GM12878 (cell line): ENCODE data around the gene MAOA. TPM values are rescaled to one million over a fixed set of nuclear protein-coding genes. Genes with fewer than 3 reads are reported as not detected.
A peak's percentile ranks its signal among the peaks of the same experiment; 100 is the strongest.

ENCODE experiments used
- ATAC-seq: fragments of 200-7000 bp; cut with Tn5 transposase; 3 replicates; pipeline ENCODE4 v1.9.1; 2020; ENCODE audit warnings: mild to moderate bottlenecking, moderate library complexity
- BruUV-seq: library from RNA; stranded (reverse); fragments of 400-500 nt; replicated peaks from 2 replicates; lab custom pipeline; 2021; lab: Mats Ljungman, UMichigan
- CTCF ChIA-PET: fragments of 300-600 bp; sonication (Branson Sonifier 250); formaldehyde crosslinking; extraction: SDS; loops from one replicate; lab custom pipeline; 2021; ENCODE audit warnings: inconsistent platforms; lab: Yijun Ruan, JAX
- POLR2A ChIA-PET: fragments of 350-600 bp; formaldehyde crosslinking; extraction: SDS; loops from one replicate; lab custom pipeline; 2021; ENCODE audit warnings: inconsistent platforms; lab: Charles Lee
- RAD21 ChIA-PET: fragments of 300-600 bp; sonication (Branson Sonifier 250); formaldehyde crosslinking; loops from one replicate; lab custom pipeline; 2023; ENCODE audit warnings: antibody characterized with exemption; ENCODE audit not compliant: unreplicated experiment; lab: Charles Lee
- SMC1A ChIA-PET: fragments of 300-600 bp; sonication (Branson Sonifier 250); formaldehyde crosslinking; loops from one replicate; lab custom pipeline; 2023; ENCODE audit not compliant: unreplicated experiment, uncharacterized antibody; lab: Charles Lee
- DNase-seq: peaks from one replicate; pipeline ENCODE4 v3.0.0-alpha.2; 2011; ENCODE audit warnings: low read depth, low spot score
- FAIRE-seq: peaks from 3 replicates; lab custom pipeline; 2011; peaks lifted over from hg19 to GRCh38; lab: Jason Lieb, UNC
- H2AFZ ChIP-seq: 2 replicates; pipeline ENCODE4 v1.6.0; 2011; ENCODE audit warnings: low read depth, low read length, control low read depth; ENCODE audit not compliant: control insufficient read depth
- H3K27ac ChIP-seq: 2 replicates; pipeline ENCODE4 v1.5.1; 2011; ENCODE audit warnings: control low read depth; ENCODE audit not compliant: control insufficient read depth, insufficient read depth
- H3K27me3 ChIP-seq, 2 experiments: replicated peaks in 1 of 2; 2 replicates each; pipeline versions ENCODE4 v1.6.0 to v1.6.1; 2011; ENCODE audit warnings: low read length in 1 of 2; ENCODE audit not compliant: control insufficient read depth in 2 of 2, insufficient read depth in 2 of 2
- H3K36me3 ChIP-seq, 2 experiments: 2 replicates each; pipeline ENCODE4 v1.5.1; 2011; ENCODE audit warnings: low read length in 1 of 2; ENCODE audit not compliant: control insufficient read depth in 2 of 2, insufficient read depth in 2 of 2
- H3K4me1 ChIP-seq: 2 replicates; pipeline ENCODE4 v1.6.1; 2011; ENCODE audit warnings: mild to moderate bottlenecking, low read length, moderate library complexity, mixed read lengths; ENCODE audit not compliant: control insufficient read depth, insufficient read depth
- H3K4me2 ChIP-seq: 2 replicates; pipeline ENCODE4 v1.6.0; 2011; ENCODE audit warnings: control low read depth; ENCODE audit not compliant: control insufficient read depth, insufficient read depth
- H3K4me3 ChIP-seq: fragments of 200-600 bp; sonication (generic); 2 replicates; pipeline ENCODE4 v1.5.1; 2016
- H3K79me2 ChIP-seq: 2 replicates; pipeline ENCODE4 v1.6.0; 2011; ENCODE audit warnings: low read length; ENCODE audit not compliant: control insufficient read depth, insufficient read depth
- H3K9ac ChIP-seq: 2 replicates; pipeline ENCODE4 v1.8.0; 2011; ENCODE audit warnings: low read length, control low read depth, mixed read lengths; ENCODE audit not compliant: control insufficient read depth, insufficient read depth
- H3K9me3 ChIP-seq: replicated peaks from 3 replicates; pipeline ENCODE4 v1.5.1; 2011; ENCODE audit warnings: mild to moderate bottlenecking, low read length; ENCODE audit not compliant: control insufficient read depth, insufficient read depth
- H4K20me1 ChIP-seq: 2 replicates; pipeline ENCODE4 v1.6.0; 2011; ENCODE audit not compliant: control insufficient read depth, insufficient read depth
- CTCF ChIP-seq, 3 experiments: IDR thresholded peaks in 2 of 3; conservative IDR thresholded peaks in 1 of 3; 2 replicates each; pipeline ENCODE4 v1.5.1; 2011; ENCODE audit warnings: low read depth in 3 of 3, low read length in 3 of 3, mild to moderate bottlenecking in 3 of 3, control low read depth in 2 of 3, moderate library complexity in 2 of 3, inconsistent platforms in 1 of 3, mixed read lengths in 1 of 3; ENCODE audit not compliant: control insufficient read depth in 2 of 3, insufficient read depth in 1 of 3; ENCODE audit errors: extremely low read depth in 1 of 3
- ESRRA ChIP-seq: IDR thresholded peaks from 2 replicates; pipeline ENCODE4 v1.6.1; 2012; ENCODE audit warnings: mild to moderate bottlenecking, low read length, improper control_type of control experiment
- HCFC1 ChIP-seq: fragments of 150-350 bp; IDR thresholded peaks from 2 replicates; pipeline ENCODE4 v1.6.1; 2014; ENCODE audit warnings: low read length
- NFXL1 ChIP-seq: fragments of 450-650 bp; IDR thresholded peaks from 2 replicates; pipeline ENCODE4 v1.6.1; 2017; ENCODE audit warnings: antibody characterized with exemption, mild to moderate bottlenecking, borderline replicate concordance
- RAD21 ChIP-seq: IDR thresholded peaks from 2 replicates; pipeline ENCODE4 v1.6.1; 2011; ENCODE audit warnings: mild to moderate bottlenecking, low read depth, low read length, moderate library complexity; ENCODE audit not compliant: insufficient read depth
- RBBP5 ChIP-seq: fragments of 200-600 bp; sonication (generic); conservative IDR thresholded peaks from 2 replicates; pipeline ENCODE4 v1.6.1; 2016
- RFX5 ChIP-seq: IDR thresholded peaks from 2 replicates; pipeline ENCODE4 v1.6.1; 2011; ENCODE audit warnings: low read depth, low read length, improper control_type of control experiment
- SMC3 ChIP-seq: IDR thresholded peaks from 2 replicates; pipeline ENCODE4 v1.6.1; 2011; ENCODE audit warnings: low read length, improper control_type of control experiment, borderline replicate concordance
- WGBS: methylation state at CpG from one replicate; pipeline ENCODE4 v1.1.6; 2016; ENCODE audit warnings: low lambda C conversion rate; ENCODE audit not compliant: insufficient replicate concordance, insufficient coverage; ENCODE audit errors: missing lambda C conversion rate; 5-methylcytosine and 5-hydroxymethylcytosine counted together
- in situ Hi-C: fragments of 300-500 bp; cut with MboI; formaldehyde crosslinking; loops from 9 replicates; pipeline ENCODE4 v1.14.3; 2018; ENCODE audit warnings: mixed read lengths
- intact Hi-C: fragments of 100-400 bp; cut with micrococcal nuclease; formaldehyde crosslinking; loops from one replicate; pipeline ENCODE4 v1.14.2; 2022; ENCODE audit not compliant: unreplicated experiment
- polyA plus RNA-seq, 11 experiments: library from polyadenylated mRNA; depleted of rRNA in 4 of 11; unstranded in 6 of 11; stranded (reverse) in 5 of 11; fragments of >200 nt; fragmentation: Nextera tagmentation in 4 of 11; fragmentation: Illumina TruSeq in 1 of 11; extraction: Ambion mirVana in 4 of 11; extraction: Trizol in 1 of 11; gene quantifications; 1 replicate in 1 of 11; 2 replicates in 10 of 11; pipeline versions ENCODE4 v1.2.1 to v1.2.3, GENCODE V29; 2011 to 2016; ENCODE audit warnings: inconsistent platforms in 2 of 11, missing spikeins in 2 of 11, low read depth in 1 of 11
- total RNA-seq, 4 experiments: library from RNA; depleted of rRNA in 3 of 4; stranded (reverse); fragments of >200 nt in 3 of 4; fragmentation: Illumina TruSeq in 1 of 4; extraction: Trizol in 1 of 4; gene quantifications; 2 replicates each; pipeline versions ENCODE4 v1.2.1 to v1.2.3, GENCODE V29; 2013 to 2021
- TF ChIP-seq, protein P1 (sequence below): fragments of 450-650 bp; IDR thresholded peaks from 2 replicates; pipeline ENCODE4 v1.6.1; 2016; ENCODE audit warnings: mild to moderate bottlenecking

MAOA gene
- total and polyA plus RNA-seq, 10 of the 15 experiments (the other 5 are each of a cell fraction or from before 2014, with no cell fraction given) = 0.02 to 0.51 (median 0.08) TPM; not detected in 7

DNA sequence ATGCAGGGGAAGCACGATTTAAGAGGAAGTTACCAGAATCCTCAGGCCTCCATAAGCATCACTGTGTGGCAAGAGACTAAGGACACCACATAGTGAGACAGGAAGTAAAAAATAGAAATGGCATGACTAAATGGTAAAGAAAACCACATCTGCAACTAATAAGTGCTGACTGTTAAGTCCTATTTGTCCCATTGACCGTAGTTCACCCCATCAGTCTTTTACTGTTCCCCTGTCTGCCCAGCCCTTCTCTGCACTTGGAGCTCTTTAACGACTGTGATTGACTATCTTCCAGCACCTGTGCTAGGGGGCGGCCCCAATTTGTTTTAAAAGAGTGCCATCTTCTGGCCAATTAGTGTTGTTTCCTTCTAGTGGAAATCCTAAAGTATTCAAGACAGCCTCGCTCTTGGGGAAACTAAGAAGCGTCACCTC is 94.2 kb downstream of the MAOA start:
- H3K4me2 ChIP-seq = no peak overlapping the region

More for the DNA sequence above, 94.2 kb downstream of the MAOA start:
- H2AFZ ChIP-seq = no peak overlapping the region
- H3K4me1 ChIP-seq = no peaks in the 10 kb centered on the region
- no peaks in the 10 kb centered on the region for H3K9me3 ChIP-seq
- no peaks in the 10 kb centered on the region for H3K36me3 ChIP-seq
- DNase-seq (no peak), FAIRE-seq (peak; percentile 23), ATAC-seq (peak; percentile 95)
- intact Hi-C loops = loop anchor here (1.0 to 5.0 kb wide), 3 partner anchors 191 to 1953 kb away; no protein-coding TSS in a partner anchor
- SMC1A ChIA-PET = interaction anchor here (1.5 to 1.7 kb wide), 2 partner anchors 191 to 1969 kb away, joined by 3 to 4 read pairs; no protein-coding TSS in a partner anchor
- in situ Hi-C loops = loop anchor here (5.0 kb wide), 2 partner anchors 188 to 1963 kb away; no protein-coding TSS in a partner anchor
- no peak for TF ChIP-seq HCFC1
- TF ChIP-seq, protein P1, sequence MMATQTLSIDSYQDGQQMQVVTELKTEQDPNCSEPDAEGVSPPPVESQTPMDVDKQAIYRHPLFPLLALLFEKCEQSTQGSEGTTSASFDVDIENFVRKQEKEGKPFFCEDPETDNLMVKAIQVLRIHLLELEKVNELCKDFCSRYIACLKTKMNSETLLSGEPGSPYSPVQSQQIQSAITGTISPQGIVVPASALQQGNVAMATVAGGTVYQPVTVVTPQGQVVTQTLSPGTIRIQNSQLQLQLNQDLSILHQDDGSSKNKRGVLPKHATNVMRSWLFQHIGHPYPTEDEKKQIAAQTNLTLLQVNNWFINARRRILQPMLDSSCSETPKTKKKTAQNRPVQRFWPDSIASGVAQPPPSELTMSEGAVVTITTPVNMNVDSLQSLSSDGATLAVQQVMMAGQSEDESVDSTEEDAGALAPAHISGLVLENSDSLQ = no peak
- no peak for TF ChIP-seq NFXL1
- peak; percentile 45 to 65 (median 51); a peak in 5 of 6 replicates for TF ChIP-seq CTCF (IDR thresholded peaks at IDR 0.05 in 2 of 3, conservative IDR thresholded peaks at IDR 0.05 in 1 of 3; ENCODE audit: control insufficient read depth in 2 of 3, extremely low read depth in 1 of 3, insufficient read depth in 1 of 3, low read depth in 3 of 3, low read length in 3 of 3)
- TF ChIP-seq ESRRA = no peak
- peak; percentile 78 for TF ChIP-seq RAD21
- TF ChIP-seq SMC3 = peak; percentile 51; the same call in 1 of the 2 replicates
- TF ChIP-seq RFX5 = no peak
- TF ChIP-seq RBBP5 = no peak
- RAD21 ChIA-PET = interaction anchor here (0.7 to 1.3 kb wide), 5 partner anchors 13 to 1969 kb away, joined by 3 to 4 read pairs (median 3); no protein-coding TSS in a partner anchor
- no peaks in the 10 kb centered on the region; a peak in 1 of 4 replicates for H3K27me3 ChIP-seq
- POLR2A ChIA-PET = no interaction called here
- H3K9ac ChIP-seq = no peak overlapping the region
- no peaks in the 10 kb centered on the region for H3K79me2 ChIP-seq
- CTCF ChIA-PET = interaction anchor here (0.6 to 2.0 kb wide), 7 partner anchors 13 to 1903 kb away, joined by 3 to 7 read pairs (median 4); no protein-coding TSS in a partner anchor
- H3K27ac ChIP-seq = no peak overlapping the region
- H3K4me3 ChIP-seq = no peak overlapping the region
- H4K20me1 ChIP-seq = no peaks in the 10 kb centered on the region
- no TSS peak for BruUV-seq
- 0% methylated on average over 6 of the region's 6 CpGs for WGBS
